ENCODE data around the gene FOXE1. TPM values are rescaled to one million over a fixed set of nuclear protein-coding genes. Genes with fewer than 3 reads are reported as not detected.

FOXE1 gene
- total and polyA plus RNA-seq, 2 of the 4 experiments (the other 2 are of a cell fraction): under 0.01 to 0.22 TPM

DNA sequence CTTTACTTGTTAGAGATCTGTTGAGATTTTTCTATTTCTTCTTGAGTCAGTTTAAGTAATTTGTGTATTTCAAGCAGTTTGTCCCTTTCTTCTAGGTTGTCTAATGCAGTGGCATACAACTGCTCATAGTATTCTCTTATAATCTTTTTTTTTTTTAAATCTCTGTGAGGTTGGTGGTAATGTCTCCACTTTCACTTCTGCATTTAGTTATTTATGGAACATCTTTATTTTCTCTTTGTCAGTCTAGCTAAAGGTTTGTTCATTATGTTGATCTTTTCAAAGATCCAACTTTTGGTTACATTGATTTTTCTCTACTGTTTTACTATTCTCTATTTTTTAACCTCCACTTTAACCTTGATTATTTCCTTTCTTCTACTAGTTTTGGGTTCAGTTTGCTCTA is 13.8 kb downstream of the FOXE1 start:
- no peak overlapping the region for H2AFZ ChIP-seq (replicated peaks; ENCODE audit: low read length, poor library complexity)
- no peaks in the 10 kb centered on the region for H3K36me3 ChIP-seq (ENCODE audit: control insufficient read depth, insufficient read depth, low read length)
- H4K5ac ChIP-seq (ENCODE audit: low read depth, low read length): no peak overlapping the region
- H2AK5ac ChIP-seq (ENCODE audit: low read depth, low read length): no peak overlapping the region
- H3K9me1 ChIP-seq (ENCODE audit: insufficient read depth, low read length): no peaks in the 10 kb centered on the region
- DNase-seq: no peak
- no peak overlapping the region for H3K4me3 ChIP-seq (ENCODE audit: insufficient read depth, low read depth, low read length)
- H3K27ac ChIP-seq (ENCODE audit: insufficient read depth, low read length): no peak overlapping the region
- H4K91ac ChIP-seq (ENCODE audit: insufficient read depth, low read depth, low read length): no peak overlapping the region
- no peak overlapping the region for H4K8ac ChIP-seq (ENCODE audit: low read depth in 2 of 2, low read length in 2 of 2)
- peaks cover 39% of the 10 kb centered on the region for H3K27me3 ChIP-seq (ENCODE audit: control insufficient read depth, insufficient read depth, low read length)
- H2BK120ac ChIP-seq (ENCODE audit: low read depth, low read length): no peak overlapping the region
- H3K9ac ChIP-seq (ENCODE audit: low read depth, low read length): no peak overlapping the region
- H3K14ac ChIP-seq (replicated peaks; ENCODE audit: low read depth, low read length): no peak overlapping the region
- no peak overlapping the region for H2BK20ac ChIP-seq (ENCODE audit: low read depth, low read length)
- intact Hi-C loops (cut with micrococcal nuclease) (no loop called here), dilution Hi-C loops (cut with HindIII; ENCODE audit: low sequenced_read_pairs, unreplicated experiment) (no loop called here), in situ Hi-C loops (cut with MboI; ENCODE audit: low sequenced_read_pairs) (no loop called here)
- H3K4me2 ChIP-seq (ENCODE audit: low read depth, low read length): no peak overlapping the region
- H4K20me1 ChIP-seq (ENCODE audit: insufficient read depth, low read length): no peaks in the 10 kb centered on the region
- H3K79me1 ChIP-seq (ENCODE audit: low read depth in 1 of 2, low read length in 2 of 2): no peaks in the 10 kb centered on the region
- ATAC-seq (ENCODE audit: low read depth): no peak
- no peak overlapping the region for H3K4ac ChIP-seq (ENCODE audit: low read depth, low read length)
- H3K23ac ChIP-seq (ENCODE audit: low read depth, low read length): no peak overlapping the region
- ChIA-PET POLR2A (ENCODE audit: unreplicated experiment) (no interaction called here), CTCF (no interaction called here)
- TF ChIP-seq MXI1 (IDR thresholded peaks at IDR 0.05; ENCODE audit: borderline replicate concordance, low read depth, low read length) (no peak), CHD1 (IDR thresholded peaks at IDR 0.05; ENCODE audit: low read depth, low read length) (no peak), MAFK (IDR thresholded peaks at IDR 0.05; ENCODE audit: low read depth, low read length) (no peak), BHLHE40 (IDR thresholded peaks at IDR 0.05; ENCODE audit: low read depth, low read length) (no peak), NFE2L2 (IDR thresholded peaks at IDR 0.05; ENCODE audit: low read depth, low read length) (no peak), FOS (IDR thresholded peaks at IDR 0.05; ENCODE audit: low read depth, low read length) (no peak), RCOR1 (IDR thresholded peaks at IDR 0.05; ENCODE audit: insufficient replicate concordance, low read length) (no peak), CTCF (conservative IDR thresholded peaks at IDR 0.05; ENCODE audit: low read depth, low read length) (no peak), MAZ (IDR thresholded peaks at IDR 0.05; ENCODE audit: borderline replicate concordance, low read depth, low read length) (no peak), RAD21 (IDR thresholded peaks at IDR 0.05; ENCODE audit: low read length) (no peak), RFX5 (IDR thresholded peaks at IDR 0.05; ENCODE audit: low read depth, low read length) (no peak), POLR2A (IDR thresholded peaks at IDR 0.05; ENCODE audit: low read depth, low read length) (no peak), CEBPB (IDR thresholded peaks at IDR 0.05; ENCODE audit: low read depth, low read length) (no peak), SMC3 (IDR thresholded peaks at IDR 0.05; ENCODE audit: low read depth, low read length) (no peak)
- TF ChIP-seq, protein P1, sequence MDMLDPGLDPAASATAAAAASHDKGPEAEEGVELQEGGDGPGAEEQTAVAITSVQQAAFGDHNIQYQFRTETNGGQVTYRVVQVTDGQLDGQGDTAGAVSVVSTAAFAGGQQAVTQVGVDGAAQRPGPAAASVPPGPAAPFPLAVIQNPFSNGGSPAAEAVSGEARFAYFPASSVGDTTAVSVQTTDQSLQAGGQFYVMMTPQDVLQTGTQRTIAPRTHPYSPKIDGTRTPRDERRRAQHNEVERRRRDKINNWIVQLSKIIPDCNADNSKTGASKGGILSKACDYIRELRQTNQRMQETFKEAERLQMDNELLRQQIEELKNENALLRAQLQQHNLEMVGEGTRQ (IDR thresholded peaks at IDR 0.05; ENCODE audit: low read depth, low read length): no peak
- TF ChIP-seq, protein P2, sequence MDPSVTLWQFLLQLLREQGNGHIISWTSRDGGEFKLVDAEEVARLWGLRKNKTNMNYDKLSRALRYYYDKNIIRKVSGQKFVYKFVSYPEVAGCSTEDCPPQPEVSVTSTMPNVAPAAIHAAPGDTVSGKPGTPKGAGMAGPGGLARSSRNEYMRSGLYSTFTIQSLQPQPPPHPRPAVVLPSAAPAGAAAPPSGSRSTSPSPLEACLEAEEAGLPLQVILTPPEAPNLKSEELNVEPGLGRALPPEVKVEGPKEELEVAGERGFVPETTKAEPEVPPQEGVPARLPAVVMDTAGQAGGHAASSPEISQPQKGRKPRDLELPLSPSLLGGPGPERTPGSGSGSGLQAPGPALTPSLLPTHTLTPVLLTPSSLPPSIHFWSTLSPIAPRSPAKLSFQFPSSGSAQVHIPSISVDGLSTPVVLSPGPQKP (IDR thresholded peaks at IDR 0.05; ENCODE audit: borderline replicate concordance, low read depth, low read length): no peak
- H2BK5ac ChIP-seq (ENCODE audit: low read depth, low read length, poor library complexity, severe bottlenecking): no peak overlapping the region
- no peak overlapping the region for H2BK15ac ChIP-seq (ENCODE audit: low read depth, low read length)
- H3K4me1 ChIP-seq (ENCODE audit: control insufficient read depth, insufficient read depth, low read length): no peaks in the 10 kb centered on the region
- no TSS peak for BruUV-seq (replicated peaks)
- no peak overlapping the region for H3K18ac ChIP-seq (ENCODE audit: low read depth, low read length)
- no peak overlapping the region for H2AK9ac ChIP-seq (replicated peaks; ENCODE audit: low read depth, low read length, poor library complexity)
- peaks cover 11% of the 10 kb centered on the region; the same call in 1 of the 2 replicates for H3K9me3 ChIP-seq (ENCODE audit: control insufficient read depth, insufficient read depth, low read length)
- no peak overlapping the region for H3K56ac ChIP-seq (ENCODE audit: extremely low read depth, insufficient read depth, low read length)
